MCF 10A (cell line): Measurements from ENCODE around the gene CCL11. TPM values are rescaled to one million over a fixed set of nuclear protein-coding genes. Genes with fewer than 3 reads are reported as not detected.

Source experiments
- BruUV-seq: library from RNA; stranded (reverse); fragments of 400-500 nt; replicated peaks from 2 replicates; lab custom pipeline; 2021; lab: Mats Ljungman, UMichigan
- CTCF ChIA-PET: fragments of 300-600 bp; sonication (Branson Sonifier 250); formaldehyde crosslinking; extraction: SDS; loops from one replicate; lab custom pipeline; 2021; ENCODE audit warnings: antibody characterized with exemption, inconsistent platforms; lab: Yijun Ruan, JAX
- POLR2A ChIA-PET: fragments of 300-600, 350-650 bp; sonication (Branson Sonifier 250); formaldehyde crosslinking; extraction: SDS; loops from one replicate; lab custom pipeline; 2020; ENCODE audit warnings: antibody characterized with exemption, inconsistent platforms; lab: Yijun Ruan, JAX
- DNase-seq: peaks from one replicate; pipeline ENCODE4 v3.0.0-alpha.2; 2018; ENCODE audit not compliant: unreplicated experiment
- H3K27ac Mint-ChIP-seq: one replicate; pipeline ENCODE4 v1.8.0; 2022; ENCODE audit warnings: mild to moderate bottlenecking, low read depth, mixed read lengths; ENCODE audit not compliant: unreplicated experiment
- H3K27me3 Mint-ChIP-seq: one replicate; pipeline ENCODE4 v1.8.0; 2022; ENCODE audit warnings: mixed read lengths; ENCODE audit not compliant: insufficient read depth, unreplicated experiment
- H3K36me3 Mint-ChIP-seq: one replicate; pipeline ENCODE4 v1.8.0; 2022; ENCODE audit warnings: mild to moderate bottlenecking, moderate library complexity, mixed read lengths; ENCODE audit not compliant: insufficient read depth, unreplicated experiment
- H3K4me1 Mint-ChIP-seq: one replicate; pipeline ENCODE4 v1.8.0; 2022; ENCODE audit warnings: mixed read lengths; ENCODE audit not compliant: insufficient read depth, unreplicated experiment
- H3K4me3 Mint-ChIP-seq: one replicate; pipeline ENCODE4 v1.8.0; 2022; ENCODE audit warnings: mild to moderate bottlenecking, moderate library complexity, mixed read lengths; ENCODE audit not compliant: unreplicated experiment
- H3K9me3 Mint-ChIP-seq: one replicate; pipeline ENCODE4 v1.8.0; 2022; ENCODE audit warnings: mixed read lengths; ENCODE audit not compliant: unreplicated experiment
- intact Hi-C: fragments of 100-400 bp; cut with micrococcal nuclease; formaldehyde crosslinking; loops from 2 replicates; pipeline ENCODE4 v1.14.1; 2022
- total RNA-seq: library from RNA; stranded (reverse); gene quantifications from 2 replicates; pipeline ENCODE4 v1.2.3, GENCODE V29; 2022
- TF ChIP-seq, protein P1 (sequence below): fragments of 200-600 bp; IDR thresholded peaks from one replicate; pipeline ENCODE4 v1.8.0; 2022; ENCODE audit warnings: antibody characterized with exemption, mild to moderate bottlenecking; ENCODE audit not compliant: unreplicated experiment

CCL11 gene
- total RNA-seq, 1 experiment from 2014 or later, result not detected

DNA sequence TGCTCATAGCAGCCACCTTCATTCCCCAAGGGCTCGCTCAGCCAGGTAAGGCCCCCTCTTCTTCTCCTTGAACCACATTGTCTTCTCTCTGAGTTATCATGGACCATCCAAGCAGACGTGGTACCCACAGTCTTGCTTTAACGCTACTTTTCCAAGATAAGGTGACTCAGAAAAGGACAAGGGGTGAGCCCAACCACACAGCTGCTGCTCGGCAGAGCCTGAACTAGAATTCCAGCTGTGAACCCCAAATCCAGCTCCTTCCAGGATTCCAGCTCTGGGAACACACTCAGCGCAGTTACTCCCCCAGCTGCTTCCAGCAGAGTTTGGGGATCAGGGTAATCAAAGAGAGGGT, 30.2 kb upstream of the CCL11 start:
- ChIA-PET CTCF (interaction anchor here (0.5 to 2.9 kb wide), 6 partner anchors 10 to 106 kb away, joined by 3 to 12 read pairs (median 4); no protein-coding TSS in a partner anchor), POLR2A (interaction anchor here (0.6 kb wide), 1 partner anchor 826 kb away, joined by 3 read pairs; no protein-coding TSS in a partner anchor)
- no peaks in the 10 kb centered on the region for H3K36me3 Mint-ChIP-seq
- TF ChIP-seq, protein P1, sequence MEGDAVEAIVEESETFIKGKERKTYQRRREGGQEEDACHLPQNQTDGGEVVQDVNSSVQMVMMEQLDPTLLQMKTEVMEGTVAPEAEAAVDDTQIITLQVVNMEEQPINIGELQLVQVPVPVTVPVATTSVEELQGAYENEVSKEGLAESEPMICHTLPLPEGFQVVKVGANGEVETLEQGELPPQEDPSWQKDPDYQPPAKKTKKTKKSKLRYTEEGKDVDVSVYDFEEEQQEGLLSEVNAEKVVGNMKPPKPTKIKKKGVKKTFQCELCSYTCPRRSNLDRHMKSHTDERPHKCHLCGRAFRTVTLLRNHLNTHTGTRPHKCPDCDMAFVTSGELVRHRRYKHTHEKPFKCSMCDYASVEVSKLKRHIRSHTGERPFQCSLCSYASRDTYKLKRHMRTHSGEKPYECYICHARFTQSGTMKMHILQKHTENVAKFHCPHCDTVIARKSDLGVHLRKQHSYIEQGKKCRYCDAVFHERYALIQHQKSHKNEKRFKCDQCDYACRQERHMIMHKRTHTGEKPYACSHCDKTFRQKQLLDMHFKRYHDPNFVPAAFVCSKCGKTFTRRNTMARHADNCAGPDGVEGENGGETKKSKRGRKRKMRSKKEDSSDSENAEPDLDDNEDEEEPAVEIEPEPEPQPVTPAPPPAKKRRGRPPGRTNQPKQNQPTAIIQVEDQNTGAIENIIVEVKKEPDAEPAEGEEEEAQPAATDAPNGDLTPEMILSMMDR, result no peak
- peak overlapping the region; percentile 60 for H3K27ac Mint-ChIP-seq
- no peak for DNase-seq
- H3K9me3 Mint-ChIP-seq, result no peaks in the 10 kb centered on the region
- H3K27me3 Mint-ChIP-seq, result no peaks in the 10 kb centered on the region
- H3K4me3 Mint-ChIP-seq, result peak overlapping the region; percentile 64
- H3K4me1 Mint-ChIP-seq, result peaks cover 46% of the 10 kb centered on the region
- TSS peak; percentile 21 for BruUV-seq
- intact Hi-C loops, result no loop called here

- Mint-ChIP-seq H3K27me3 (no peaks in the 10 kb centered on the region), H3K4me1 (peaks cover 45% of the 10 kb centered on the region), H3K36me3 (no peaks in the 10 kb centered on the region), H3K27ac (no peak overlapping the region), H3K4me3 (peak overlapping the region; percentile 18), H3K9me3 (no peaks in the 10 kb centered on the region)
- TF ChIP-seq, protein P1, result no peak
- POLR2A ChIA-PET, result interaction anchor here (0.6 kb wide), 1 partner anchor 826 kb away, joined by 3 read pairs; no protein-coding TSS in a partner anchor
- DNase-seq, result no peak
- intact Hi-C loops, result no loop called here
- no TSS peak for BruUV-seq
- CTCF ChIA-PET, result interaction anchor here (0.6 to 2.9 kb wide), 5 partner anchors 55 to 967 kb away, joined by 3 to 12 read pairs (median 6); no protein-coding TSS in a partner anchor
Measured at GRCh38 chr17:34255841-34256240, 29.7 kb upstream of the CCL11 start.

DNA sequence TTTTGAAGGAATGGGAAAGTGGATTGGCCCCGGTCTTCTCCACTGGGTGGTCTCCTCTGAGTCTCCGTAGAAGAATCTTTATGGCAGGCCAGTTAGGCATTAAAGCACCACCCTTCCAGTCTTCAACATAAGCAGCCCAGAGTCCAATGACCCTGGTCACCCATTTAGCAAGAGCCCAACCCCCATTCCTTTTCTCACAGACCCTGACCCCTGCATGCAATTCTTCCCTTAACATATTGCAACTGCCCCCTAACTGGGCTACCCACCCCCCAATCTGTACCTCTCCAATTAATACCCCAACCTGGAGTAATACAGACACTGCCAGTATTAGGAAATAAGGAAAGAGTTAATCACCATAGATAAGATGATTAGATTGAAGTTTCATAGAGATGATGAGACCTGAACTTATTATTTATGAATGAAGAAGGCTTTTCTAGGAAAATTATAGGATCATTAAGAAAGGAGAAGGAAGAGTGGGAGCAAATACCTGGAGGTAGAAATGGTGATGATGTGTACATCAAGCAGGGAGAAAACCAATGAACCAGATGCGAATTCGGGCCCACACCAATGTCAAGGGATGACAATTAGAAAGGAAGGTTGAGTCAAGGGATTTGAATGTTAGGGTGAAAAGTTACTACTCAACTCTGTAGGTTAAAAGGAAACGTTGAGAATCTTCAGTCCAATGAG, 28.1 kb upstream of the CCL11 start:
- Mint-ChIP-seq H3K27ac (no peak overlapping the region), H3K36me3 (no peaks in the 10 kb centered on the region), H3K4me3 (no peak overlapping the region), H3K9me3 (no peaks in the 10 kb centered on the region), H3K27me3 (no peaks in the 10 kb centered on the region), H3K4me1 (peaks cover 38% of the 10 kb centered on the region)
- no TSS peak for BruUV-seq
- CTCF ChIA-PET, result interaction anchor here (2.9 kb wide), 1 partner anchor 104 kb away, joined by 12 read pairs; no protein-coding TSS in a partner anchor
- intact Hi-C loops, result no loop called here
- DNase-seq, result no peak
- POLR2A ChIA-PET, result no interaction called here
- TF ChIP-seq, protein P1, result no peak

DNA sequence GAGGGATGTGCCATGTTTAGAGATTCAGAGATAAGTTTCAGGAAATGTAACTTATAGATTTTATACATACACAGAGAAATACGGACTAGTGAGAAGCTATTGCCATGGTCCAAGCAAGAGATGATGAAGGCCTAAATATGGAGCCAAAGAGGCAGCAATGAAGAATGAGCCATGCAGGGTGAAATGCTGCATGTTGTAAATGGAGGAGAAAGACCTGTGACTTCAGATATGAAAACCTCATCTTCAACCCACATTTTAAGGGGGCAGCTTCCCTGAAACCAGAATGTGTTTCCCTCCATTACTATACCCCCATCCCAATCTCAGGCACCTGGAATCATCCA, 27.6 kb upstream of the CCL11 start:
- no TSS peak for BruUV-seq
- no peaks in the 10 kb centered on the region for H3K27me3 Mint-ChIP-seq
- TF ChIP-seq, protein P1, result no peak
- CTCF ChIA-PET, result no interaction called here
- H3K36me3 Mint-ChIP-seq, result no peaks in the 10 kb centered on the region
- no peak for DNase-seq
- H3K9me3 Mint-ChIP-seq, result no peaks in the 10 kb centered on the region
- no peak overlapping the region for H3K4me3 Mint-ChIP-seq
- POLR2A ChIA-PET, result no interaction called here
- H3K27ac Mint-ChIP-seq, result no peak overlapping the region
- intact Hi-C loops, result no loop called here
- H3K4me1 Mint-ChIP-seq, result peaks cover 33% of the 10 kb centered on the region
